Esophagus muscularis mucosa (tissue), 4 donors: ENCODE data around the gene CD55. TPM values are rescaled to one million over a fixed set of nuclear protein-coding genes. Genes with fewer than 3 reads are reported as not detected.
"Not testable (repeated sequence)": the region's sequence is repeated elsewhere in the genome, so short reads cannot be mapped to it uniquely, and the experiment has no call there.

Source experiments
- DNase-seq: peaks from one replicate; pipeline ENCODE4 v3.0.0-alpha.2; 2017; ENCODE audit errors: extremely low spot score
- H3K27ac ChIP-seq, 4 donors: fragments of 200-600 bp; sonication (generic); replicated peaks in 1 of 4; 1 replicate in 3 of 4; 2 replicates in 1 of 4; pipeline ENCODE4 v1.5.1; 2016 to 2019; ENCODE audit warnings: mild to moderate bottlenecking in 1 of 4
- H3K27me3 ChIP-seq, 4 donors: fragments of 200-600 bp; sonication (generic); one replicate each; pipeline versions ENCODE4 v1.5.1 to v1.6.0; 2016 to 2019
- H3K36me3 ChIP-seq, 4 donors: fragments of 200-600 bp; sonication (generic); one replicate each; pipeline ENCODE4 v1.5.1; 2016 to 2019
- H3K4me1 ChIP-seq, 4 donors: fragments of 200-600 bp; sonication (generic); one replicate each; pipeline ENCODE4 v1.5.1; 2016 to 2019
- H3K4me3 ChIP-seq, 4 donors: fragments of 200-600 bp; sonication (generic); 1 replicate in 2 of 4; 2 replicates in 2 of 4; pipeline ENCODE4 v1.5.1; 2016 to 2019; ENCODE audit warnings: mild to moderate bottlenecking in 4 of 4, moderate library complexity in 1 of 4
- H3K9me3 ChIP-seq, 4 donors: fragments of 200-600 bp; sonication (generic); 1 replicate in 3 of 4; 2 replicates in 1 of 4; pipeline ENCODE4 v1.5.1; 2016 to 2019
- CTCF ChIP-seq, 3 experiments: fragments of 200-600 bp in 2 of 3; fragments of 450-650 bp in 1 of 3; sonication (generic) in 2 of 3; IDR thresholded peaks; one replicate each; pipeline ENCODE4 v1.5.1; 2017 to 2019; ENCODE audit warnings: antibody characterized with exemption in 3 of 3, mild to moderate bottlenecking in 2 of 3, moderate library complexity in 1 of 3
- EP300 ChIP-seq: sonication (generic); formaldehyde crosslinking; IDR thresholded peaks from one replicate; pipeline ENCODE4 v1.6.1; 2017; ENCODE audit warnings: antibody characterized with exemption
- POLR2A ChIP-seq: fragments of 450-650 bp; IDR thresholded peaks from one replicate; pipeline ENCODE4 v1.6.1; 2017; ENCODE audit warnings: antibody characterized with exemption, moderate library complexity, mild to moderate bottlenecking, low read depth
- POLR2AphosphoS5 ChIP-seq, 2 donors: sonication (generic); formaldehyde crosslinking; IDR thresholded peaks; one replicate each; pipeline ENCODE4 v1.6.1; 2017; ENCODE audit warnings: antibody characterized with exemption in 2 of 2
- WGBS: methylation state at CpG from one replicate; pipeline ENCODE4 v1.1.5; 2018; 5-methylcytosine and 5-hydroxymethylcytosine counted together
- intact Hi-C: fragments of 100-400 bp; cut with DNase I; formaldehyde crosslinking; loops from one replicate; pipeline ENCODE4 v1.15.1; 2023
- total RNA-seq, 4 donors: library from RNA; depleted of rRNA; stranded (reverse); fragments of >200 nt; gene quantifications; one replicate each; pipeline versions ENCODE4 v1.1.0 to v1.2.1, GENCODE V29; 2016

CD55 gene
- total RNA-seq, 4 donors from 2014 or later, result 27.8 to 77.0 (median 47.4) TPM

GRCh38 chr1:207317561-207317960 is 3.9 kb upstream of the CD55 start:
- intact Hi-C loops, result no loop called here
- Histone ChIP-seq H3K9me3 (no peaks in the 10 kb centered on the region), H3K4me1 (peaks cover under 1 to 10% (median 7%) of the 10 kb centered on the region in 4 donors), H3K27me3 (no peaks in the 10 kb centered on the region), H3K27ac (peak overlapping the region in 2 of 4 donors; percentile 9 to 22), H3K36me3 (no peaks in the 10 kb centered on the region), H3K4me3 (no peak overlapping the region)
- WGBS, result 87% methylated on average over 3 of the region's 3 CpGs
- TF ChIP-seq POLR2A (no peak), CTCF (IDR thresholded peaks at IDR 0.05) (no peak), POLR2AphosphoS5 (IDR thresholded peaks at IDR 0.05) (no peak), EP300 (no peak)
- DNase-seq, result no peak

GRCh38 chr1:207318072-207318619 is 3.3 kb upstream of the CD55 start:
- TF ChIP-seq POLR2A (no peak), POLR2AphosphoS5 (IDR thresholded peaks at IDR 0.05) (no peak), EP300 (no peak), CTCF (IDR thresholded peaks at IDR 0.05) (no peak)
- intact Hi-C loops, result no loop called here
- no peaks in the 10 kb centered on the region for H3K27me3 ChIP-seq
- no peaks in the 10 kb centered on the region for H3K36me3 ChIP-seq
- no peak overlapping the region for H3K4me3 ChIP-seq
- no peak for DNase-seq
- no peaks in the 10 kb centered on the region for H3K9me3 ChIP-seq
- peaks cover 5 to 14% (median 11%) of the 10 kb centered on the region in 4 donors for H3K4me1 ChIP-seq
- 85% methylated on average over 3 of the region's 3 CpGs for WGBS
- H3K27ac ChIP-seq, result no peak overlapping the region

GRCh38 chr1:207319199-207319598 is 2.3 kb upstream of the CD55 start:
- Histone ChIP-seq H3K9me3 (no peaks in the 10 kb centered on the region), H3K4me1 (peaks cover 8 to 24% (median 21%) of the 10 kb centered on the region in 4 donors), H3K27ac (peak overlapping the region in 1 of 4 donors; percentile 97), H3K27me3 (no peaks in the 10 kb centered on the region), H3K36me3 (peaks cover 0 to 3% (median 0%) of the 10 kb centered on the region in 4 donors), H3K4me3 (no peak overlapping the region)
- DNase-seq, result no peak
- TF ChIP-seq POLR2A, result no peak
- TF ChIP-seq POLR2AphosphoS5 (IDR thresholded peaks at IDR 0.05), result no peak
- no peak for TF ChIP-seq CTCF (IDR thresholded peaks at IDR 0.05)
- TF ChIP-seq EP300, result no peak
- intact Hi-C loops, result no loop called here

GRCh38 chr1:207320105-207320504 is 1.4 kb upstream of the CD55 start:
- not testable (repeated sequence) for H3K27me3 ChIP-seq, H3K36me3 ChIP-seq, DNase-seq, H3K4me3 ChIP-seq, H3K9me3 ChIP-seq
- intact Hi-C loops, result loop anchor here (10.0 kb wide), 1 partner anchor 235 kb away; the partner anchor contains the start of gene C4BPB
- peaks cover 8 to 27% (median 21%) of the 10 kb centered on the region in 4 donors for H3K4me1 ChIP-seq
- H3K27ac ChIP-seq, result peak overlapping the region; percentile 90 to 97 (median 93)
- 56% methylated on average over 1 of the region's 1 CpG for WGBS

- TF ChIP-seq POLR2AphosphoS5 (IDR thresholded peaks at IDR 0.05) (no peak), EP300 (no peak), CTCF (IDR thresholded peaks at IDR 0.05) (no peak), POLR2A (no peak)
- Histone ChIP-seq H3K27ac (peak overlapping the region; percentile 90 to 97 (median 93)), H3K4me1 (peaks cover 8 to 27% (median 21%) of the 10 kb centered on the region in 4 donors), H3K36me3 (peaks cover 0 to 28% (median 16%) of the 10 kb centered on the region in 4 donors), H3K4me3 (peak overlapping the region; percentile 86 to 99 (median 95)), H3K27me3 (no peaks in the 10 kb centered on the region), H3K9me3 (no peaks in the 10 kb centered on the region)
- no peak for DNase-seq
- intact Hi-C loops, result loop anchor here (10.0 kb wide), 1 partner anchor 237 kb away; the partner anchor contains the start of gene C4BPB
- 7% methylated on average over 5 of the region's 37 CpGs for whole genome bisulfite sequencing
Measured at GRCh38 chr1:207321790-207322645, 540 bp downstream of the CD55 start.
